GM12878 (cell line): ENCODE results near the gene CACNA1I. TPM values are rescaled to one million over a fixed set of nuclear protein-coding genes. Genes with fewer than 3 reads are reported as not detected.

Experiments
- ATF7 ChIP-seq: fragments of 450-650 bp; IDR thresholded peaks from 2 replicates; pipeline ENCODE4 v1.6.1; 2016; ENCODE audit warnings: low read depth, mild to moderate bottlenecking
- CBX5 ChIP-seq: sonication (generic); IDR thresholded peaks from 2 replicates; pipeline ENCODE4 v1.6.1; 2016; ENCODE audit warnings: low read depth, moderate library complexity, mild to moderate bottlenecking, inconsistent platforms
- CHD1 ChIP-seq: IDR thresholded peaks from 2 replicates; pipeline ENCODE4 v1.6.1; 2012; ENCODE audit warnings: low read depth, low read length, improper control_type of control experiment
- FOS ChIP-seq: IDR thresholded peaks from 3 replicates; pipeline ENCODE4 v1.6.1; 2011; ENCODE audit warnings: borderline replicate concordance; ENCODE audit not compliant: insufficient read length; ENCODE audit errors: extremely low read depth
- FOXK2 ChIP-seq: fragments of 450-650 bp; IDR thresholded peaks from 2 replicates; pipeline ENCODE4 v1.6.1; 2017; ENCODE audit warnings: mild to moderate bottlenecking, moderate library complexity
- MTA2 ChIP-seq: fragments of 450-650 bp; IDR thresholded peaks from 2 replicates; pipeline ENCODE4 v1.6.1; 2016; ENCODE audit warnings: low read depth, mild to moderate bottlenecking, moderate library complexity
- MYC ChIP-seq: IDR thresholded peaks from 2 replicates; pipeline ENCODE4 v1.6.1; 2011; ENCODE audit warnings: mild to moderate bottlenecking, low read length, moderate library complexity, inconsistent platforms; ENCODE audit not compliant: insufficient read depth, insufficient replicate concordance, insufficient read length, severe bottlenecking
- NFXL1 ChIP-seq: fragments of 450-650 bp; IDR thresholded peaks from 2 replicates; pipeline ENCODE4 v1.6.1; 2017; ENCODE audit warnings: antibody characterized with exemption, mild to moderate bottlenecking, borderline replicate concordance
- PKNOX1 ChIP-seq: fragments of 450-650 bp; IDR thresholded peaks from 2 replicates; pipeline ENCODE4 v1.6.1; 2016; ENCODE audit warnings: mild to moderate bottlenecking
- PML ChIP-seq: IDR thresholded peaks from 2 replicates; pipeline ENCODE4 v1.6.1; 2012; ENCODE audit warnings: low read length, inconsistent platforms
- SPI1 ChIP-seq: IDR thresholded peaks from 2 replicates; pipeline ENCODE4 v1.6.1; 2011; ENCODE audit warnings: low read depth, mild to moderate bottlenecking, low read length, moderate library complexity, borderline replicate concordance; ENCODE audit not compliant: insufficient read depth
- STAT3 ChIP-seq: IDR thresholded peaks from 2 replicates; pipeline ENCODE4 v1.6.1; 2011; ENCODE audit warnings: low read depth, low read length, improper control_type of control experiment
- TAF1 ChIP-seq: IDR thresholded peaks from 2 replicates; pipeline ENCODE4 v1.6.1; 2011; ENCODE audit warnings: mild to moderate bottlenecking, low read depth, low read length, borderline replicate concordance
- ZNF207 ChIP-seq: fragments of 450-650 bp; IDR thresholded peaks from 2 replicates; pipeline ENCODE4 v1.6.1; 2014; ENCODE audit warnings: antibody characterized with exemption, mild to moderate bottlenecking, borderline replicate concordance
- polyA plus RNA-seq, 11 experiments: library from polyadenylated mRNA; depleted of rRNA in 4 of 11; unstranded in 6 of 11; stranded (reverse) in 5 of 11; fragments of >200 nt; fragmentation: Nextera tagmentation in 4 of 11; fragmentation: Illumina TruSeq in 1 of 11; extraction: Ambion mirVana in 4 of 11; extraction: Trizol in 1 of 11; gene quantifications; 1 replicate in 1 of 11; 2 replicates in 10 of 11; pipeline versions ENCODE4 v1.2.1 to v1.2.3, GENCODE V29; 2011 to 2016; ENCODE audit warnings: inconsistent platforms in 2 of 11, missing spikeins in 2 of 11, low read depth in 1 of 11
- total RNA-seq, 4 experiments: library from RNA; depleted of rRNA in 3 of 4; stranded (reverse); fragments of >200 nt in 3 of 4; fragmentation: Illumina TruSeq in 1 of 4; extraction: Trizol in 1 of 4; gene quantifications; 2 replicates each; pipeline versions ENCODE4 v1.2.1 to v1.2.3, GENCODE V29; 2013 to 2021
- TF ChIP-seq, protein P1 (sequence below): IDR thresholded peaks from 2 replicates; pipeline ENCODE4 v1.6.1; 2011; ENCODE audit warnings: low read depth, low read length, improper control_type of control experiment, borderline replicate concordance
- TF ChIP-seq, protein P2 (sequence below): fragments of 450-650 bp; IDR thresholded peaks from 2 replicates; pipeline ENCODE4 v1.6.1; 2018; ENCODE audit warnings: borderline replicate concordance, mild to moderate bottlenecking; ENCODE audit not compliant: partially characterized antibody
- TF ChIP-seq, protein P3 (sequence below): fragments of 450-650 bp; IDR thresholded peaks from 2 replicates; pipeline ENCODE4 v1.6.1; 2018; ENCODE audit warnings: mild to moderate bottlenecking, low read depth, moderate library complexity; ENCODE audit not compliant: partially characterized antibody
- TF ChIP-seq, protein P4 (sequence below): fragments of 450-650 bp; formaldehyde crosslinking; IDR thresholded peaks from 2 replicates; pipeline ENCODE4 v1.4.0; 2020; ENCODE audit warnings: mild to moderate bottlenecking, moderate library complexity

The CACNA1I gene
- total and polyA plus RNA-seq, 10 of the 15 experiments (the other 5 are each of a cell fraction or from before 2014, with no cell fraction given): 0.01 to 0.03 TPM; not detected in 8

GRCh38 chr22:39534591-39535356, 35.8 kb upstream of the CACNA1I start (continued):
- no peak for TF ChIP-seq ATF7
- TF ChIP-seq, protein P1, sequence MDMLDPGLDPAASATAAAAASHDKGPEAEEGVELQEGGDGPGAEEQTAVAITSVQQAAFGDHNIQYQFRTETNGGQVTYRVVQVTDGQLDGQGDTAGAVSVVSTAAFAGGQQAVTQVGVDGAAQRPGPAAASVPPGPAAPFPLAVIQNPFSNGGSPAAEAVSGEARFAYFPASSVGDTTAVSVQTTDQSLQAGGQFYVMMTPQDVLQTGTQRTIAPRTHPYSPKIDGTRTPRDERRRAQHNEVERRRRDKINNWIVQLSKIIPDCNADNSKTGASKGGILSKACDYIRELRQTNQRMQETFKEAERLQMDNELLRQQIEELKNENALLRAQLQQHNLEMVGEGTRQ: no peak
- TF ChIP-seq FOXK2: no peak
- TF ChIP-seq FOS: no peak
- TF ChIP-seq, protein P2, sequence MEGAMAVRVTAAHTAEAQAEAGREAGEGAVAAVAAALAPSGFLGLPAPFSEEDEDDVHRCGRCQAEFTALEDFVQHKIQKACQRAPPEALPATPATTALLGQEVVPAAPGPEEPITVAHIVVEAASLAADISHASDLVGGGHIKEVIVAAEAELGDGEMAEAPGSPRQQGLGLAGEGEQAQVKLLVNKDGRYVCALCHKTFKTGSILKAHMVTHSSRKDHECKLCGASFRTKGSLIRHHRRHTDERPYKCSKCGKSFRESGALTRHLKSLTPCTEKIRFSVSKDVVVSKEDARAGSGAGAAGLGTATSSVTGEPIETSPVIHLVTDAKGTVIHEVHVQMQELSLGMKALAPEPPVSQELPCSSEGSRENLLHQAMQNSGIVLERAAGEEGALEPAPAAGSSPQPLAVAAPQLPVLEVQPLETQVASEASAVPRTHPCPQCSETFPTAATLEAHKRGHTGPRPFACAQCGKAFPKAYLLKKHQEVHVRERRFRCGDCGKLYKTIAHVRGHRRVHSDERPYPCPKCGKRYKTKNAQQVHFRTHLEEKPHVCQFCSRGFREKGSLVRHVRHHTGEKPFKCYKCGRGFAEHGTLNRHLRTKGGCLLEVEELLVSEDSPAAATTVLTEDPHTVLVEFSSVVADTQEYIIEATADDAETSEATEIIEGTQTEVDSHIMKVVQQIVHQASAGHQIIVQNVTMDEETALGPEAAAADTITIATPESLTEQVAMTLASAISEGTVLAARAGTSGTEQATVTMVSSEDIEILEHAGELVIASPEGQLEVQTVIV: no peak
- TF ChIP-seq MYC: no peak
- no peak for TF ChIP-seq TAF1
- no peak for TF ChIP-seq CBX5
- TF ChIP-seq CHD1: no peak
- no peak for TF ChIP-seq PKNOX1
- TF ChIP-seq, protein P3, sequence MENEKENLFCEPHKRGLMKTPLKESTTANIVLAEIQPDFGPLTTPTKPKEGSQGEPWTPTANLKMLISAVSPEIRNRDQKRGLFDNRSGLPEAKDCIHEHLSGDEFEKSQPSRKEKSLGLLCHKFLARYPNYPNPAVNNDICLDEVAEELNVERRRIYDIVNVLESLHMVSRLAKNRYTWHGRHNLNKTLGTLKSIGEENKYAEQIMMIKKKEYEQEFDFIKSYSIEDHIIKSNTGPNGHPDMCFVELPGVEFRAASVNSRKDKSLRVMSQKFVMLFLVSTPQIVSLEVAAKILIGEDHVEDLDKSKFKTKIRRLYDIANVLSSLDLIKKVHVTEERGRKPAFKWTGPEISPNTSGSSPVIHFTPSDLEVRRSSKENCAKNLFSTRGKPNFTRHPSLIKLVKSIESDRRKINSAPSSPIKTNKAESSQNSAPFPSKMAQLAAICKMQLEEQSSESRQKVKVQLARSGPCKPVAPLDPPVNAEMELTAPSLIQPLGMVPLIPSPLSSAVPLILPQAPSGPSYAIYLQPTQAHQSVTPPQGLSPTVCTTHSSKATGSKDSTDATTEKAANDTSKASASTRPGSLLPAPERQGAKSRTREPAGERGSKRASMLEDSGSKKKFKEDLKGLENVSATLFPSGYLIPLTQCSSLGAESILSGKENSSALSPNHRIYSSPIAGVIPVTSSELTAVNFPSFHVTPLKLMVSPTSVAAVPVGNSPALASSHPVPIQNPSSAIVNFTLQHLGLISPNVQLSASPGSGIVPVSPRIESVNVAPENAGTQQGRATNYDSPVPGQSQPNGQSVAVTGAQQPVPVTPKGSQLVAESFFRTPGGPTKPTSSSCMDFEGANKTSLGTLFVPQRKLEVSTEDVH: no peak
- no peak for TF ChIP-seq NFXL1
- no peak for TF ChIP-seq STAT3
- no peak for TF ChIP-seq PML
- TF ChIP-seq ZNF207: no peak
- TF ChIP-seq, protein P4, sequence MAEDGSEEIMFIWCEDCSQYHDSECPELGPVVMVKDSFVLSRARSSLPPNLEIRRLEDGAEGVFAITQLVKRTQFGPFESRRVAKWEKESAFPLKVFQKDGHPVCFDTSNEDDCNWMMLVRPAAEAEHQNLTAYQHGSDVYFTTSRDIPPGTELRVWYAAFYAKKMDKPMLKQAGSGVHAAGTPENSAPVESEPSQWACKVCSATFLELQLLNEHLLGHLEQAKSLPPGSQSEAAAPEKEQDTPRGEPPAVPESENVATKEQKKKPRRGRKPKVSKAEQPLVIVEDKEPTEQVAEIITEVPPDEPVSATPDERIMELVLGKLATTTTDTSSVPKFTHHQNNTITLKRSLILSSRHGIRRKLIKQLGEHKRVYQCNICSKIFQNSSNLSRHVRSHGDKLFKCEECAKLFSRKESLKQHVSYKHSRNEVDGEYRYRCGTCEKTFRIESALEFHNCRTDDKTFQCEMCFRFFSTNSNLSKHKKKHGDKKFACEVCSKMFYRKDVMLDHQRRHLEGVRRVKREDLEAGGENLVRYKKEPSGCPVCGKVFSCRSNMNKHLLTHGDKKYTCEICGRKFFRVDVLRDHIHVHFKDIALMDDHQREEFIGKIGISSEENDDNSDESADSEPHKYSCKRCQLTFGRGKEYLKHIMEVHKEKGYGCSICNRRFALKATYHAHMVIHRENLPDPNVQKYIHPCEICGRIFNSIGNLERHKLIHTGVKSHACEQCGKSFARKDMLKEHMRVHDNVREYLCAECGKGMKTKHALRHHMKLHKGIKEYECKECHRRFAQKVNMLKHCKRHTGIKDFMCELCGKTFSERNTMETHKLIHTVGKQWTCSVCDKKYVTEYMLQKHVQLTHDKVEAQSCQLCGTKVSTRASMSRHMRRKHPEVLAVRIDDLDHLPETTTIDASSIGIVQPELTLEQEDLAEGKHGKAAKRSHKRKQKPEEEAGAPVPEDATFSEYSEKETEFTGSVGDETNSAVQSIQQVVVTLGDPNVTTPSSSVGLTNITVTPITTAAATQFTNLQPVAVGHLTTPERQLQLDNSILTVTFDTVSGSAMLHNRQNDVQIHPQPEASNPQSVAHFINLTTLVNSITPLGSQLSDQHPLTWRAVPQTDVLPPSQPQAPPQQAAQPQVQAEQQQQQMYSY (CRISPR knock-in tag): no peak
- no peak for TF ChIP-seq MTA2
- no peak for TF ChIP-seq SPI1
